Measurements from ENCODE around the gene SPEF1. TPM values are rescaled to one million over a fixed set of nuclear protein-coding genes. Genes with fewer than 3 reads are reported as not detected.
A peak's percentile ranks its signal among the peaks of the same experiment; 100 is the strongest.

The SPEF1 gene
- total and polyA plus RNA-seq, 2 of the 13 experiments (the other 11 are each of a cell fraction or from before 2014, with no cell fraction given), result 0.11 to 0.27 TPM

GRCh38 chr20:3768342-3769130 is 12.7 kb downstream of the SPEF1 start (continued):
- TF ChIP-seq HOXD1 (CRISPR knock-in tag; IDR thresholded peaks at IDR 0.05), result peak; percentile 42
- TF ChIP-seq ZNF280B (CRISPR knock-in tag; IDR thresholded peaks at IDR 0.05; ENCODE audit: borderline replicate concordance), result no peak
- no peak for TF ChIP-seq ZBTB34 (CRISPR knock-in tag; IDR thresholded peaks at IDR 0.05)
- TF ChIP-seq ZNF318 (CRISPR knock-in tag; IDR thresholded peaks at IDR 0.05), result no peak
- peak; percentile 69; the same call in 1 of the 2 replicates for TF ChIP-seq ZNF484 (CRISPR knock-in tag; IDR thresholded peaks at IDR 0.05; ENCODE audit: borderline replicate concordance, low read depth)
- TF ChIP-seq, protein P1, sequence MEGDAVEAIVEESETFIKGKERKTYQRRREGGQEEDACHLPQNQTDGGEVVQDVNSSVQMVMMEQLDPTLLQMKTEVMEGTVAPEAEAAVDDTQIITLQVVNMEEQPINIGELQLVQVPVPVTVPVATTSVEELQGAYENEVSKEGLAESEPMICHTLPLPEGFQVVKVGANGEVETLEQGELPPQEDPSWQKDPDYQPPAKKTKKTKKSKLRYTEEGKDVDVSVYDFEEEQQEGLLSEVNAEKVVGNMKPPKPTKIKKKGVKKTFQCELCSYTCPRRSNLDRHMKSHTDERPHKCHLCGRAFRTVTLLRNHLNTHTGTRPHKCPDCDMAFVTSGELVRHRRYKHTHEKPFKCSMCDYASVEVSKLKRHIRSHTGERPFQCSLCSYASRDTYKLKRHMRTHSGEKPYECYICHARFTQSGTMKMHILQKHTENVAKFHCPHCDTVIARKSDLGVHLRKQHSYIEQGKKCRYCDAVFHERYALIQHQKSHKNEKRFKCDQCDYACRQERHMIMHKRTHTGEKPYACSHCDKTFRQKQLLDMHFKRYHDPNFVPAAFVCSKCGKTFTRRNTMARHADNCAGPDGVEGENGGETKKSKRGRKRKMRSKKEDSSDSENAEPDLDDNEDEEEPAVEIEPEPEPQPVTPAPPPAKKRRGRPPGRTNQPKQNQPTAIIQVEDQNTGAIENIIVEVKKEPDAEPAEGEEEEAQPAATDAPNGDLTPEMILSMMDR (CRISPR knock-in tag; IDR thresholded peaks at IDR 0.05), result peak; percentile 81
- TF ChIP-seq ZNF251 (CRISPR knock-in tag; IDR thresholded peaks at IDR 0.05), result no peak; the same call in 1 of the 2 replicates
- TF ChIP-seq ZNF781 (CRISPR knock-in tag; IDR thresholded peaks at IDR 0.05; ENCODE audit: borderline replicate concordance, not compliant biosample characterization), result peak; percentile 96
- no peak for TF ChIP-seq HOXA9 (CRISPR knock-in tag; IDR thresholded peaks at IDR 0.05; ENCODE audit: borderline replicate concordance)
- peak; percentile 39; the same call in 1 of the 2 replicates for TF ChIP-seq ZNF337 (CRISPR knock-in tag; IDR thresholded peaks at IDR 0.05; ENCODE audit: borderline replicate concordance, low read depth)
- TF ChIP-seq PCBP1 (IDR thresholded peaks at IDR 0.05; ENCODE audit: borderline replicate concordance, low read depth, low read length), result 0 out of 2 replicates have a peak, but pooled peaks have one; percentile 35
- 0 out of 2 replicates have a peak, but pooled peaks have one; percentile 19 for TF ChIP-seq HOXA5 (CRISPR knock-in tag; IDR thresholded peaks at IDR 0.05)
- TF ChIP-seq ZBTB7B (CRISPR knock-in tag; IDR thresholded peaks at IDR 0.05), result peak; percentile 49; the same call in 1 of the 2 replicates
- TF ChIP-seq ZNF75D (CRISPR knock-in tag; IDR thresholded peaks at IDR 0.05; ENCODE audit: borderline replicate concordance), result no peak
